Panc1 (cell line): ENCODE results near the gene HMOX1. TPM values are rescaled to one million over a fixed set of nuclear protein-coding genes. Genes with fewer than 3 reads are reported as not detected.

Experiments
- ATAC-seq: fragments of 200-7000 bp; cut with Tn5 transposase; 2 replicates; pipeline ENCODE4 v1.9.1; 2020; ENCODE audit warnings: mild to moderate bottlenecking, moderate library complexity
- BruUV-seq: library from RNA; stranded (reverse); fragments of 400-500 nt; replicated peaks from 2 replicates; lab custom pipeline; 2021; lab: Mats Ljungman, UMichigan
- CTCF ChIA-PET: fragments of 300-600 bp; sonication (Branson Sonifier 250); formaldehyde crosslinking; loops from one replicate; lab custom pipeline; 2022; ENCODE audit warnings: antibody characterized with exemption; lab: Charles Lee
- POLR2A ChIA-PET: fragments of 300-600 bp; sonication (Branson Sonifier 250); formaldehyde crosslinking; loops from one replicate; lab custom pipeline; 2022; ENCODE audit warnings: antibody characterized with exemption; lab: Charles Lee
- DNase-seq: peaks from one replicate; pipeline ENCODE4 v3.0.0-alpha.2; 2010; ENCODE audit warnings: low read depth, low spot score
- H3K27ac ChIP-seq: 2 replicates; pipeline ENCODE4 v1.5.1; 2011; ENCODE audit warnings: mild to moderate bottlenecking, low read length, inconsistent platforms
- H3K27me3 ChIP-seq: fragments of 200-500 bp; sonication (Bioruptor generic); 2 replicates; pipeline ENCODE4 v1.6.0; 2014; ENCODE audit warnings: low read length, inconsistent platforms; ENCODE audit not compliant: control insufficient read depth, insufficient read depth
- H3K36me3 ChIP-seq: fragments of 200-500 bp; sonication (Bioruptor generic); 2 replicates; pipeline ENCODE4 v1.5.1; 2014; ENCODE audit warnings: inconsistent platforms, mild to moderate bottlenecking, low read length, moderate library complexity; ENCODE audit not compliant: control insufficient read depth, insufficient read depth
- H3K4me1 ChIP-seq: 2 replicates; pipeline ENCODE4 v1.5.1; 2011; ENCODE audit warnings: inconsistent platforms, mild to moderate bottlenecking, low read length, moderate library complexity; ENCODE audit not compliant: control insufficient read depth, insufficient read depth
- H3K4me3 ChIP-seq, 2 experiments: 2 replicates each; pipeline ENCODE4 v1.5.1; 2011 to 2012; ENCODE audit warnings: low read depth in 2 of 2, low read length in 2 of 2, mild to moderate bottlenecking in 2 of 2, inconsistent platforms in 1 of 2, moderate library complexity in 1 of 2
- H3K9me3 ChIP-seq: fragments of 200-500 bp; sonication (Bioruptor generic); 2 replicates; pipeline ENCODE4 v1.5.1; 2014; ENCODE audit warnings: low read depth, mild to moderate bottlenecking, inconsistent platforms, low read length, moderate library complexity; ENCODE audit not compliant: control insufficient read depth, insufficient read depth
- POLR2AphosphoS5 ChIP-seq: IDR thresholded peaks from 2 replicates; pipeline ENCODE4 v1.6.1; 2012; ENCODE audit warnings: mild to moderate bottlenecking, low read depth, low read length, moderate library complexity
- SIN3A ChIP-seq: IDR thresholded peaks from 2 replicates; pipeline ENCODE4 v1.6.1; 2012; ENCODE audit warnings: low read depth, mild to moderate bottlenecking, low read length, moderate library complexity, borderline replicate concordance; ENCODE audit not compliant: insufficient read depth
- TCF7L2 ChIP-seq: IDR thresholded peaks from 2 replicates; pipeline ENCODE4 v1.6.1; 2011; ENCODE audit warnings: mild to moderate bottlenecking, low read depth, low read length, inconsistent platforms
- in situ Hi-C: cut with HindIII; loops from 2 replicates; pipeline ENCODE4 v1.10.0; 2016; ENCODE audit warnings: low sequenced_read_pairs, low pct_unique_long_range_greater_than_20kb
- intact Hi-C: fragments of 100-400 bp; cut with micrococcal nuclease; formaldehyde crosslinking; loops from one replicate; pipeline ENCODE4 v1.10.0; 2022; ENCODE audit not compliant: unreplicated experiment
- total RNA-seq: library from RNA; stranded (reverse); gene quantifications from one replicate; pipeline ENCODE4 v1.2.1, GENCODE V29; 2021; ENCODE audit not compliant: unreplicated experiment
- TF ChIP-seq, protein P1 (sequence below): fragments of 450-650 bp; IDR thresholded peaks from 2 replicates; pipeline ENCODE4 v1.5.1; 2017; ENCODE audit warnings: mild to moderate bottlenecking
- TF ChIP-seq, protein P2 (sequence below), 2 experiments: IDR thresholded peaks; 2 replicates each; pipeline ENCODE4 v1.6.1; 2011 to 2012; ENCODE audit warnings: low read depth in 2 of 2, control low read depth in 1 of 2, low read length in 1 of 2, mild to moderate bottlenecking in 1 of 2, moderate library complexity in 1 of 2; ENCODE audit not compliant: insufficient read depth in 1 of 2

HMOX1 gene
- total RNA-seq, 1 experiment from 2014 or later, result 105 TPM

DNA sequence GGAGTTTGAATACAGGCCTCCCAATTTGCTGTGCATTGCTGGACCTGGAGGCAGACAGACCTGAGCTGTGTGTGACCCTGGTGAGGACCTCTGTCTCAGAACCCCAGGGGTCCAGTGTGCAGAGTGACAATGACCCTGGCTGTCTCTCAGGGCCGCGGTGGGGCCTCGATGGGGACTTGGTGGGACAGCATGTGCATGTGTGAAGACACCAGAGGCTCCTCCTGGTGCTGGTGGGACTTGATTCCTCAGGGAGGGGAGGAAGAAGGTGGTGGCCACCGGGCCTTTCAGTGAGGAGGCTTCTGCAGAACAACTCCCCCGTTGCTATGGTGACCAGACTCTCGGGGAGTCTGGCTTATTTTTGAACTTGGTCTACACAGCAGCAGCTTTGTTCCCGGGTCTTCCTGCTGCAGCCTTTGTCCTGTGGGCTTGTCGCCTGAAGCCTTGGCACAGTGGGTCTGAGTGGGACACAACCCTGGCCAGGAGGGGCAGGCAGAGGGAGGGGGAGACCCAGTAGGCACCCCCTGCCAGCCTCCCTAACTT lies 54.4 kb downstream of the HMOX1 start:
- intact Hi-C loops (no loop called here), in situ Hi-C loops (no loop called here)
- H3K9me3 ChIP-seq, result peaks cover 8% of the 10 kb centered on the region; the same call in 1 of the 2 replicates
- no TSS peak for BruUV-seq
- ChIA-PET POLR2A (no interaction called here), CTCF (no interaction called here)
- TF ChIP-seq, protein P1, sequence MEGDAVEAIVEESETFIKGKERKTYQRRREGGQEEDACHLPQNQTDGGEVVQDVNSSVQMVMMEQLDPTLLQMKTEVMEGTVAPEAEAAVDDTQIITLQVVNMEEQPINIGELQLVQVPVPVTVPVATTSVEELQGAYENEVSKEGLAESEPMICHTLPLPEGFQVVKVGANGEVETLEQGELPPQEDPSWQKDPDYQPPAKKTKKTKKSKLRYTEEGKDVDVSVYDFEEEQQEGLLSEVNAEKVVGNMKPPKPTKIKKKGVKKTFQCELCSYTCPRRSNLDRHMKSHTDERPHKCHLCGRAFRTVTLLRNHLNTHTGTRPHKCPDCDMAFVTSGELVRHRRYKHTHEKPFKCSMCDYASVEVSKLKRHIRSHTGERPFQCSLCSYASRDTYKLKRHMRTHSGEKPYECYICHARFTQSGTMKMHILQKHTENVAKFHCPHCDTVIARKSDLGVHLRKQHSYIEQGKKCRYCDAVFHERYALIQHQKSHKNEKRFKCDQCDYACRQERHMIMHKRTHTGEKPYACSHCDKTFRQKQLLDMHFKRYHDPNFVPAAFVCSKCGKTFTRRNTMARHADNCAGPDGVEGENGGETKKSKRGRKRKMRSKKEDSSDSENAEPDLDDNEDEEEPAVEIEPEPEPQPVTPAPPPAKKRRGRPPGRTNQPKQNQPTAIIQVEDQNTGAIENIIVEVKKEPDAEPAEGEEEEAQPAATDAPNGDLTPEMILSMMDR, result no peak
- TF ChIP-seq SIN3A (no peak), POLR2AphosphoS5 (no peak), TCF7L2 (no peak)
- TF ChIP-seq, protein P2, sequence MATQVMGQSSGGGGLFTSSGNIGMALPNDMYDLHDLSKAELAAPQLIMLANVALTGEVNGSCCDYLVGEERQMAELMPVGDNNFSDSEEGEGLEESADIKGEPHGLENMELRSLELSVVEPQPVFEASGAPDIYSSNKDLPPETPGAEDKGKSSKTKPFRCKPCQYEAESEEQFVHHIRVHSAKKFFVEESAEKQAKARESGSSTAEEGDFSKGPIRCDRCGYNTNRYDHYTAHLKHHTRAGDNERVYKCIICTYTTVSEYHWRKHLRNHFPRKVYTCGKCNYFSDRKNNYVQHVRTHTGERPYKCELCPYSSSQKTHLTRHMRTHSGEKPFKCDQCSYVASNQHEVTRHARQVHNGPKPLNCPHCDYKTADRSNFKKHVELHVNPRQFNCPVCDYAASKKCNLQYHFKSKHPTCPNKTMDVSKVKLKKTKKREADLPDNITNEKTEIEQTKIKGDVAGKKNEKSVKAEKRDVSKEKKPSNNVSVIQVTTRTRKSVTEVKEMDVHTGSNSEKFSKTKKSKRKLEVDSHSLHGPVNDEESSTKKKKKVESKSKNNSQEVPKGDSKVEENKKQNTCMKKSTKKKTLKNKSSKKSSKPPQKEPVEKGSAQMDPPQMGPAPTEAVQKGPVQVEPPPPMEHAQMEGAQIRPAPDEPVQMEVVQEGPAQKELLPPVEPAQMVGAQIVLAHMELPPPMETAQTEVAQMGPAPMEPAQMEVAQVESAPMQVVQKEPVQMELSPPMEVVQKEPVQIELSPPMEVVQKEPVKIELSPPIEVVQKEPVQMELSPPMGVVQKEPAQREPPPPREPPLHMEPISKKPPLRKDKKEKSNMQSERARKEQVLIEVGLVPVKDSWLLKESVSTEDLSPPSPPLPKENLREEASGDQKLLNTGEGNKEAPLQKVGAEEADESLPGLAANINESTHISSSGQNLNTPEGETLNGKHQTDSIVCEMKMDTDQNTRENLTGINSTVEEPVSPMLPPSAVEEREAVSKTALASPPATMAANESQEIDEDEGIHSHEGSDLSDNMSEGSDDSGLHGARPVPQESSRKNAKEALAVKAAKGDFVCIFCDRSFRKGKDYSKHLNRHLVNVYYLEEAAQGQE (IDR thresholded peaks at IDR 0.05; ENCODE audit: insufficient read depth in 1 of 2, low read depth in 2 of 2, low read length in 1 of 2), result no peak
- H3K27ac ChIP-seq, result no peak overlapping the region; the same call in 1 of the 2 replicates
- no peaks in the 10 kb centered on the region for H3K27me3 ChIP-seq
- no peaks in the 10 kb centered on the region for H3K36me3 ChIP-seq
- ATAC-seq (no peak), DNase-seq (no peak)
- peaks cover 9% of the 10 kb centered on the region for H3K4me1 ChIP-seq
- H3K4me3 ChIP-seq, result no peak overlapping the region

DNA sequence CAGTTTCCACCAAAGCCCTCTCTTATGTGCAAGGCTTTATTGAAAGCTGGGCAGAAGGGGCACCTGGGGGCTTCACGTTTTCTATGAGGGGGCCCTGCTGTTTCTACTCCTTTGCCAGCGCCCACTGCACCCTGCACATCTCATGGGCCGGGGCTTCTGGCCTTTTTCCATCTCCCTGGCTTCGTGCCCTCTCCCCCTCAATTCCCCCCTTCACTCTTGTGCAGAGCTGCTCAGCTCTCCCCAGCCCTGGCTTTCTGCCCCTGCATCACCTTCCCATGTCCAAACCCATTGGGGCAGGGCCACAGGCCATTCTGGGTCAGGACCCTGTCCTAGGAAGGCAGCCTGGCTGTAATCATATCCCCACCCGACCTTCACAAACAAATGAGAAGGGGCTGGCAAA lies 55.5 kb downstream of the HMOX1 start:
- POLR2A ChIA-PET, result no interaction called here

More for the DNA sequence above, 55.5 kb downstream of the HMOX1 start:
- no peak overlapping the region for H3K4me3 ChIP-seq
- TF ChIP-seq TCF7L2 (no peak), POLR2AphosphoS5 (no peak), SIN3A (no peak)
- TF ChIP-seq, protein P2 (IDR thresholded peaks at IDR 0.05; ENCODE audit: insufficient read depth in 1 of 2, low read depth in 2 of 2, low read length in 1 of 2), result no peak
- TF ChIP-seq, protein P1, result no peak
- BruUV-seq, result no TSS peak
- H3K4me1 ChIP-seq, result peaks cover 4% of the 10 kb centered on the region; the same call in 1 of the 2 replicates
- in situ Hi-C loops, result no loop called here
- intact Hi-C loops, result no loop called here
- CTCF ChIA-PET, result no interaction called here
- DNase-seq (no peak), ATAC-seq (no peak)
- no peaks in the 10 kb centered on the region for H3K36me3 ChIP-seq
- H3K27me3 ChIP-seq, result no peaks in the 10 kb centered on the region
- no peak overlapping the region for H3K27ac ChIP-seq
- peaks cover 8% of the 10 kb centered on the region; the same call in 1 of the 2 replicates for H3K9me3 ChIP-seq
